Measurements from ENCODE around the gene CRYL1. TPM values are rescaled to one million over a fixed set of nuclear protein-coding genes. Genes with fewer than 3 reads are reported as not detected.
A peak's percentile ranks its signal among the peaks of the same experiment; 100 is the strongest.

The CRYL1 gene
- total and polyA plus RNA-seq, 2 donors (not counting 1 experiment from before 2014, with no cell fraction given), result 6.5 to 15.1 TPM

GRCh38 chr13:20567881-20568528 is 42.3 kb upstream of the CRYL1 start:
- H2AFZ ChIP-seq (ENCODE audit: insufficient read depth, low read depth, low read length, poor library complexity, severe bottlenecking), result peak overlapping the region; percentile 89
- CTCF ChIA-PET, result interaction anchor here (0.8 to 1.8 kb wide), 6 partner anchors 72 to 261 kb away, joined by 3 to 6 read pairs (median 3); partner anchors contain the start of gene IL17D
- POLR2A ChIA-PET, result no interaction called here

More at GRCh38 chr13:20567881-20568528, 42.3 kb upstream of the CRYL1 start:
- H3K27ac Mint-ChIP-seq, result peak overlapping the region; percentile 93
- Histone ChIP-seq H3K9me3 (ENCODE audit: control extremely low read depth in 1 of 3, control insufficient read depth in 2 of 3, insufficient read depth in 1 of 3, low read length in 2 of 3) (peaks cover 0 to 14% (median 0%) of the 10 kb centered on the region in 3 donors), H3K4me2 (replicated peaks; ENCODE audit: low read depth, low read length, poor library complexity, severe bottlenecking) (peak overlapping the region; percentile 75), H3K36me3 (replicated peaks in 1 of 2; ENCODE audit: control extremely low read depth in 1 of 2, control insufficient read depth in 1 of 2, extremely low read depth in 1 of 2, insufficient read depth in 2 of 2, low read length in 1 of 2) (no peaks in the 10 kb centered on the region), H3K79me2 (ENCODE audit: control insufficient read depth, insufficient read depth, low read length) (peaks cover 3% of the 10 kb centered on the region), H3K4me1 (ENCODE audit: control insufficient read depth in 2 of 2, insufficient read depth in 2 of 2, low read length in 2 of 2) (peaks cover 11 to 12% of the 10 kb centered on the region in 2 donors), H4K20me1 (ENCODE audit: control insufficient read depth, insufficient read depth, low read length, poor library complexity, severe bottlenecking) (no peaks in the 10 kb centered on the region), H3K4me3 (ENCODE audit: control extremely low read depth in 1 of 5, extremely low read depth in 1 of 5, insufficient read depth in 1 of 5, low read depth in 2 of 5, low read length in 4 of 5) (peak overlapping the region in 3 of 5 experiments; percentile 64 to 67 (median 64)), H3K27ac (ENCODE audit: low read length in 2 of 2) (peak overlapping the region in 1 of 2 donors; percentile 80), H3K9ac (ENCODE audit: low read length) (peak overlapping the region; percentile 72), H3K27me3 (replicated peaks in 1 of 4; ENCODE audit: control extremely low read depth in 1 of 4, control insufficient read depth in 3 of 4, insufficient read depth in 4 of 4, low read length in 3 of 4) (no peaks in the 10 kb centered on the region)
- ATAC-seq (ENCODE audit: low read depth) (no peak), DNase-seq (peak; percentile 8)
- peaks cover 17% of the 10 kb centered on the region for H3K4me1 Mint-ChIP-seq
- peak overlapping the region; percentile 94 for H3K4me3 Mint-ChIP-seq
- intact Hi-C loops (cut with micrococcal nuclease), result loop anchor here (1.0 to 10.0 kb wide), 7 partner anchors 21 to 705 kb away; partner anchors contain the start of genes EEF1AKMT1, IL17D, ZMYM2 and ZMYM5
- TF ChIP-seq, protein P1, sequence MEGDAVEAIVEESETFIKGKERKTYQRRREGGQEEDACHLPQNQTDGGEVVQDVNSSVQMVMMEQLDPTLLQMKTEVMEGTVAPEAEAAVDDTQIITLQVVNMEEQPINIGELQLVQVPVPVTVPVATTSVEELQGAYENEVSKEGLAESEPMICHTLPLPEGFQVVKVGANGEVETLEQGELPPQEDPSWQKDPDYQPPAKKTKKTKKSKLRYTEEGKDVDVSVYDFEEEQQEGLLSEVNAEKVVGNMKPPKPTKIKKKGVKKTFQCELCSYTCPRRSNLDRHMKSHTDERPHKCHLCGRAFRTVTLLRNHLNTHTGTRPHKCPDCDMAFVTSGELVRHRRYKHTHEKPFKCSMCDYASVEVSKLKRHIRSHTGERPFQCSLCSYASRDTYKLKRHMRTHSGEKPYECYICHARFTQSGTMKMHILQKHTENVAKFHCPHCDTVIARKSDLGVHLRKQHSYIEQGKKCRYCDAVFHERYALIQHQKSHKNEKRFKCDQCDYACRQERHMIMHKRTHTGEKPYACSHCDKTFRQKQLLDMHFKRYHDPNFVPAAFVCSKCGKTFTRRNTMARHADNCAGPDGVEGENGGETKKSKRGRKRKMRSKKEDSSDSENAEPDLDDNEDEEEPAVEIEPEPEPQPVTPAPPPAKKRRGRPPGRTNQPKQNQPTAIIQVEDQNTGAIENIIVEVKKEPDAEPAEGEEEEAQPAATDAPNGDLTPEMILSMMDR (IDR thresholded peaks at IDR 0.05), result no peak
- TF ChIP-seq EZH2 (IDR thresholded peaks at IDR 0.05; ENCODE audit: borderline replicate concordance, insufficient read depth, low read depth, low read length, poor library complexity, severe bottlenecking), result no peak
- no CpG with 5 or more reads among the region's 9 CpGs for WGBS (ENCODE audit: insufficient coverage)
- H3K27me3 Mint-ChIP-seq, result no peaks in the 10 kb centered on the region
- H3K9me3 Mint-ChIP-seq (ENCODE audit: insufficient read depth), result peaks cover 2% of the 10 kb centered on the region
